Mucosa of stomach (tissue), 1 donor: ENCODE results near the gene C16orf92.

Experiments
- H3K27me3 ChIP-seq: one replicate; pipeline ENCODE4 v1.7.0; 2013; ENCODE audit warnings: mild to moderate bottlenecking, low read length; ENCODE audit not compliant: control insufficient read depth, insufficient read depth
- H3K36me3 ChIP-seq: one replicate; pipeline ENCODE4 v1.7.0; 2013; ENCODE audit warnings: low read length; ENCODE audit not compliant: control insufficient read depth, insufficient read depth
- H3K4me1 ChIP-seq: one replicate; pipeline ENCODE4 v1.7.0; 2013; ENCODE audit warnings: mild to moderate bottlenecking, low read length; ENCODE audit not compliant: control insufficient read depth, insufficient read depth
- H3K4me3 ChIP-seq: one replicate; pipeline ENCODE4 v1.7.0; 2013; ENCODE audit warnings: low read length
- H3K9ac ChIP-seq: one replicate; pipeline ENCODE4 v1.7.0; 2013; ENCODE audit warnings: mild to moderate bottlenecking, low read length, moderate library complexity
- H3K9me3 ChIP-seq: one replicate; pipeline ENCODE4 v1.7.0; 2013; ENCODE audit warnings: mild to moderate bottlenecking, low read length, moderate library complexity; ENCODE audit not compliant: control insufficient read depth
- donor health status: Pancreatic carcinoma.

C16orf92 gene

DNA sequence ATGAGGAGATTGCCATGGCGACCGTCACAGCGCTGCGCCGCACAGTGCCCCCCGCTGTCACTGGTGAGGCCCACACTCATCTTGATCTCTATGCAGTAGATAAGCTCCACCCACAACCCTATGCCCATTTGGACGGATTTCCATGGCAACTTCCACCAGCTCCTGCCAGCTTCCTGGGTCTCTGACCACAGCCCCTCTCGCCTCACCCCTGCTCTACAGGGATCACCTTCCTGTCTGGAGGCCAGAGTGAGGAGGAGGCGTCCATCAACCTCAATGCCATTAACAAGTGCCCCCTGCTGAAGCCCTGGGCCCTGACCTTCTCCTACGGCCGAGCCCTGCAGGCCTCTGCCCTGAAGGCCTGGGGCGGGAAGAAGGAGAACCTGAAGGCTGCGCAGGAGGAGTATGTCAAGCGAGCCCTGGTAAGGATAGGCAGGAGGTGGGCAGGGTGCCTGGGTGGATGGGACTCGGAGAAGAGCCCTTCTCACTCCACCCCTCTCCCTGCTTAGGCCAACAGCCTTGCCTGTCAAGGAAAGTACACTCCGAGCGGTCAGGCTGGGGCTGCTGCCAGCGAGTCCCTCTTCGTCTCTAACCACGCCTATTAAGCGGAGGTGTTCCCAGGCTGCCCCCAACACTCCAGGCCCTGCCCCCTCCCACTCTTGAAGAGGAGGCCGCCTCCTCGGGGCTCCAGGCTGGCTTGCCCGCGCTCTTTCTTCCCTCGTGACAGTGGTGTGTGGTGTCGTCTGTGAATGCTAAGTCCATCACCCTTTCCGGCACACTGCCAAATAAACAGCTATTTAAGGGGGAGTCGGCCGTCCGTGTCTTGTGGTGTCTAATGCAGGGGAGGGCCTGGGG is 46.8 kb downstream of the C16orf92 start:
- Histone ChIP-seq H3K36me3 (peaks cover 35% of the 10 kb centered on the region), H3K9ac (no peak overlapping the region), H3K4me1 (peaks cover 28% of the 10 kb centered on the region), H3K9me3 (no peaks in the 10 kb centered on the region), H3K4me3 (no peak overlapping the region), H3K27me3 (no peaks in the 10 kb centered on the region)

DNA sequence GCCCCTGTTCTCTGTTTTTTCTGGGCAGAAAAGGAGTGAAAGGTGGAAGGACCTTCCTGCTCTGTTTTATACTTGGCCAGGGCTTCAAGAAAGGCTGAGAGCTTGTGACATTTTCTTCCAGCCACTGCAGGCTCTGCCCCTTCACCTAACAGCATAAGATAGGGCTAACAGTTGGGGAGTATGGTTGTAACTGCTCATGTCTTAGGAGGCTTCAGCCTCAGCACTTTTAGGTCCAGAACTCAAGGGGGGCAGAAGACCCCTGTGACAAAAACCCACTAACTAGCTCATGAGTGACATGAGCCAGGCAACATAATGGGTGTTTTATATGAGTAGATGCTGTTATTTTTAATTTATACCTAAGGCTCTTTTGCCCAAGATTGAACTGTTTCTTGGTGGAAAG is 47.5 kb downstream of the C16orf92 start:
- H3K4me1 ChIP-seq = peaks cover 34% of the 10 kb centered on the region
- H3K27me3 ChIP-seq = no peaks in the 10 kb centered on the region
- H3K36me3 ChIP-seq = peaks cover 35% of the 10 kb centered on the region
- no peak overlapping the region for H3K9ac ChIP-seq
- H3K9me3 ChIP-seq = no peaks in the 10 kb centered on the region
- no peak overlapping the region for H3K4me3 ChIP-seq
